ENCODE data around the gene ZNF14.
"Not testable (repeated sequence)": the region's sequence is repeated elsewhere in the genome, so short reads cannot be mapped to it uniquely, and the experiment has no call there.

The ZNF14 gene

GRCh38 chr19:19732579-19733501 is at the start of gene ZNF14:
TSS of gene ZNF14 (minus strand) at chr19:19733112. CDS start at chr19:19732958, 154 bp downstream.
- DNase-seq, result peak; percentile 83

GRCh38 chr19:19781791-19782190 is 48.9 kb upstream of the ZNF14 start:
- DNase-seq, result not testable (repeated sequence)

GRCh38 chr19:19778666-19779065 is 45.8 kb upstream of the ZNF14 start:
- DNase-seq, result no peak

GRCh38 chr19:19777692-19778091 is 44.8 kb upstream of the ZNF14 start:
- no peak for DNase-seq

GRCh38 chr19:19776206-19777008 is 43.5 kb upstream of the ZNF14 start:
- peak; percentile 94 for DNase-seq

GRCh38 chr19:19775891-19776205 is 42.9 kb upstream of the ZNF14 start:
- no peak for DNase-seq

GRCh38 chr19:19774354-19775033 is 41.6 kb upstream of the ZNF14 start:
- no peak for DNase-seq

GRCh38 chr19:19771963-19772362 is 39.1 kb upstream of the ZNF14 start:
- DNase-seq, result not testable (repeated sequence)

- DNase-seq, result not testable (repeated sequence)
These were observed 37.1 kb upstream of the ZNF14 start for GRCh38 chr19:19769971-19770370.

- DNase-seq, result no peak
These were observed 25.3 kb upstream of the ZNF14 start for GRCh38 chr19:19758164-19758563.

GRCh38 chr19:19752760-19753403 is 20.0 kb upstream of the ZNF14 start:
- DNase-seq, result no peak

GRCh38 chr19:19751846-19752245 is 18.9 kb upstream of the ZNF14 start:
- DNase-seq, result no peak

GRCh38 chr19:19750842-19751790 is 18.2 kb upstream of the ZNF14 start:
- no peak for DNase-seq

- no peak for DNase-seq
These were observed 17.3 kb upstream of the ZNF14 start for GRCh38 chr19:19749908-19750841.

GRCh38 chr19:19749117-19749907 is 16.4 kb upstream of the ZNF14 start:
- no peak for DNase-seq

GRCh38 chr19:19748249-19748938 is 15.5 kb upstream of the ZNF14 start:
- DNase-seq, result no peak

- no peak for DNase-seq
These were observed 14.7 kb upstream of the ZNF14 start for GRCh38 chr19:19747357-19748220.
